ENCODE results near the gene SUN1.

Gene SUN1

GRCh38 chr7:888081-889024 lies 56.1 kb downstream of the SUN1 start:
- no peaks in the 10 kb centered on the region for H3K9me3 ChIP-seq (ENCODE audit: control insufficient read depth, insufficient read depth, low read length)
- H3K36me3 ChIP-seq (ENCODE audit: insufficient read depth, low read length): peaks cover 12% of the 10 kb centered on the region
- H3K4me1 ChIP-seq (ENCODE audit: insufficient read depth, low read length): no peaks in the 10 kb centered on the region
- H3K9ac ChIP-seq (ENCODE audit: low read depth, low read length): no peak overlapping the region

GRCh38 chr7:889025-889390 lies 56.7 kb downstream of the SUN1 start:
- H3K9ac ChIP-seq (ENCODE audit: low read depth, low read length): no peak overlapping the region
- H3K9me3 ChIP-seq (ENCODE audit: control insufficient read depth, insufficient read depth, low read length): no peaks in the 10 kb centered on the region
- peaks cover 12% of the 10 kb centered on the region for H3K36me3 ChIP-seq (ENCODE audit: insufficient read depth, low read length)
- H3K4me1 ChIP-seq (ENCODE audit: insufficient read depth, low read length): no peaks in the 10 kb centered on the region

GRCh38 chr7:889391-889790 lies 57.1 kb downstream of the SUN1 start:
- Histone ChIP-seq H3K9me3 (ENCODE audit: control insufficient read depth, insufficient read depth, low read length) (no peaks in the 10 kb centered on the region), H3K36me3 (ENCODE audit: insufficient read depth, low read length) (peaks cover 12% of the 10 kb centered on the region), H3K9ac (ENCODE audit: low read depth, low read length) (no peak overlapping the region)

GRCh38 chr7:890868-891267 lies 58.6 kb downstream of the SUN1 start:
- Histone ChIP-seq H3K36me3 (ENCODE audit: insufficient read depth, low read length) (peaks cover 15% of the 10 kb centered on the region), H3K9ac (ENCODE audit: low read depth, low read length) (no peak overlapping the region), H3K9me3 (ENCODE audit: control insufficient read depth, insufficient read depth, low read length) (no peaks in the 10 kb centered on the region), H3K4me1 (ENCODE audit: insufficient read depth, low read length) (no peaks in the 10 kb centered on the region)

More at GRCh38 chr7:889391-889790, 57.1 kb downstream of the SUN1 start:
- H3K4me1 ChIP-seq (ENCODE audit: insufficient read depth, low read length): no peaks in the 10 kb centered on the region

- H3K36me3 ChIP-seq (ENCODE audit: insufficient read depth, low read length): peaks cover 19% of the 10 kb centered on the region
- no peak overlapping the region for H3K9ac ChIP-seq (ENCODE audit: low read depth, low read length)
- no peaks in the 10 kb centered on the region for H3K9me3 ChIP-seq (ENCODE audit: control insufficient read depth, insufficient read depth, low read length)
- H3K4me1 ChIP-seq (ENCODE audit: insufficient read depth, low read length): no peaks in the 10 kb centered on the region
These were observed 59.0 kb downstream of the SUN1 start for GRCh38 chr7:891291-891690.

- H3K9me3 ChIP-seq (ENCODE audit: control insufficient read depth, insufficient read depth, low read length): no peaks in the 10 kb centered on the region
- H3K36me3 ChIP-seq (ENCODE audit: insufficient read depth, low read length): peaks cover 21% of the 10 kb centered on the region
- H3K4me1 ChIP-seq (ENCODE audit: insufficient read depth, low read length): no peaks in the 10 kb centered on the region
- no peak overlapping the region for H3K9ac ChIP-seq (ENCODE audit: low read depth, low read length)
These were observed 59.5 kb downstream of the SUN1 start for GRCh38 chr7:891805-892204.

GRCh38 chr7:892648-893593 lies 60.6 kb downstream of the SUN1 start:
- peaks cover 21% of the 10 kb centered on the region for H3K36me3 ChIP-seq (ENCODE audit: insufficient read depth, low read length)
- H3K9ac ChIP-seq (ENCODE audit: low read depth, low read length): no peak overlapping the region
- no peaks in the 10 kb centered on the region for H3K4me1 ChIP-seq (ENCODE audit: insufficient read depth, low read length)
- H3K9me3 ChIP-seq (ENCODE audit: control insufficient read depth, insufficient read depth, low read length): no peaks in the 10 kb centered on the region

GRCh38 chr7:893686-894085 lies 61.4 kb downstream of the SUN1 start:
- Histone ChIP-seq H3K9me3 (ENCODE audit: control insufficient read depth, insufficient read depth, low read length) (no peaks in the 10 kb centered on the region), H3K4me1 (ENCODE audit: insufficient read depth, low read length) (no peaks in the 10 kb centered on the region), H3K9ac (ENCODE audit: low read depth, low read length) (no peak overlapping the region), H3K36me3 (ENCODE audit: insufficient read depth, low read length) (peaks cover 16% of the 10 kb centered on the region)

- no peaks in the 10 kb centered on the region for H3K9me3 ChIP-seq (ENCODE audit: control insufficient read depth, insufficient read depth, low read length)
- no peaks in the 10 kb centered on the region; the same call in 1 of the 2 replicates for H3K4me1 ChIP-seq (ENCODE audit: insufficient read depth, low read length)
- H3K36me3 ChIP-seq (ENCODE audit: insufficient read depth, low read length): peaks cover 16% of the 10 kb centered on the region
- H3K9ac ChIP-seq (ENCODE audit: low read depth, low read length): no peak overlapping the region
These were observed 62.0 kb downstream of the SUN1 start for GRCh38 chr7:894164-894867.

GRCh38 chr7:894927-895450 lies 62.7 kb downstream of the SUN1 start:
- H3K36me3 ChIP-seq (ENCODE audit: insufficient read depth, low read length): peaks cover 16% of the 10 kb centered on the region
- H3K4me1 ChIP-seq (ENCODE audit: insufficient read depth, low read length): no peaks in the 10 kb centered on the region; the same call in 1 of the 2 replicates
- no peak overlapping the region for H3K9ac ChIP-seq (ENCODE audit: low read depth, low read length)
- no peaks in the 10 kb centered on the region for H3K9me3 ChIP-seq (ENCODE audit: control insufficient read depth, insufficient read depth, low read length)

- no peaks in the 10 kb centered on the region for H3K9me3 ChIP-seq (ENCODE audit: control insufficient read depth, insufficient read depth, low read length)
- H3K36me3 ChIP-seq (ENCODE audit: insufficient read depth, low read length): peaks cover 16% of the 10 kb centered on the region
- no peaks in the 10 kb centered on the region; the same call in 1 of the 2 replicates for H3K4me1 ChIP-seq (ENCODE audit: insufficient read depth, low read length)
- no peak overlapping the region for H3K9ac ChIP-seq (ENCODE audit: low read depth, low read length)
These were observed 63.3 kb downstream of the SUN1 start for GRCh38 chr7:895451-896052.

GRCh38 chr7:896346-897075 lies 64.2 kb downstream of the SUN1 start:
- Histone ChIP-seq H3K36me3 (ENCODE audit: insufficient read depth, low read length) (peaks cover 13% of the 10 kb centered on the region), H3K4me1 (ENCODE audit: insufficient read depth, low read length) (peaks cover 5% of the 10 kb centered on the region; the same call in 1 of the 2 replicates), H3K9me3 (ENCODE audit: control insufficient read depth, insufficient read depth, low read length) (no peaks in the 10 kb centered on the region), H3K9ac (ENCODE audit: low read depth, low read length) (no peak overlapping the region)

- Histone ChIP-seq H3K9me3 (ENCODE audit: control insufficient read depth, insufficient read depth, low read length) (no peaks in the 10 kb centered on the region), H3K9ac (ENCODE audit: low read depth, low read length) (no peak overlapping the region), H3K4me1 (ENCODE audit: insufficient read depth, low read length) (peaks cover 5% of the 10 kb centered on the region; the same call in 1 of the 2 replicates), H3K36me3 (ENCODE audit: insufficient read depth, low read length) (peaks cover 12% of the 10 kb centered on the region)
These were observed 64.8 kb downstream of the SUN1 start for GRCh38 chr7:897086-897485.

Measured in ES-I3 (cell line).